NCI-H774 (cell line): ENCODE data around the gene OCEL1.

Experiments used
- DNase-seq: peaks from one replicate; lab custom pipeline; 2025; lab: John Stamatoyannopoulos, UW

The OCEL1 gene

DNA sequence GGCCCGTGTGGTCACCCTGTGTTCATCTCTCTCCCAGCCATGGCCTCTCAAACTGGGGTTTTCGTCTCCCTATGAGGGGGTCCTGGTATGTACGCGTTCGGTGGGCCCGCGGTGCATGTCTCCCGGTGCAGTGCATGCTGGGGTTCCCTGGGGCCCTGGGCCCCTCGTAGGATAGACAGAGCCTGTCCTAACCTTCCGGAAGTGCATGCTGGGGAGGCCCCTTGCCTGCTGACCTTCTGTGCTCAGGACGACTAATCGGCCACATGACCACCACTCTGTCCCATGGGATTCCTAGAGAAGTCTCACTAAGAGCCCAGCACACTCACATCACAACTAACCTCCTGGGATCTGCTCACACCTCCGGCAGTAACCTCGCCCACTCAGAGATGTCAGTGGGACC lies 15.7 kb upstream of the OCEL1 start:
- DNase-seq: no peak

GRCh38 chr19:17211547-17212446 lies 14.2 kb upstream of the OCEL1 start:
- DNase-seq: no peak

- no peak for DNase-seq
Observed at GRCh38 chr19:17213334-17213733, 12.7 kb upstream of the OCEL1 start.

GRCh38 chr19:17214508-17215126 lies 11.4 kb upstream of the OCEL1 start:
- no peak for DNase-seq

- DNase-seq: peak; percentile 91
Observed at GRCh38 chr19:17215127-17215971, 10.7 kb upstream of the OCEL1 start, which contains the start of gene USE1. Gene USE1, plus strand, starts transcription at chr19:17215357. Its CDS starts 49 bp downstream, at chr19:17215406.

DNA sequence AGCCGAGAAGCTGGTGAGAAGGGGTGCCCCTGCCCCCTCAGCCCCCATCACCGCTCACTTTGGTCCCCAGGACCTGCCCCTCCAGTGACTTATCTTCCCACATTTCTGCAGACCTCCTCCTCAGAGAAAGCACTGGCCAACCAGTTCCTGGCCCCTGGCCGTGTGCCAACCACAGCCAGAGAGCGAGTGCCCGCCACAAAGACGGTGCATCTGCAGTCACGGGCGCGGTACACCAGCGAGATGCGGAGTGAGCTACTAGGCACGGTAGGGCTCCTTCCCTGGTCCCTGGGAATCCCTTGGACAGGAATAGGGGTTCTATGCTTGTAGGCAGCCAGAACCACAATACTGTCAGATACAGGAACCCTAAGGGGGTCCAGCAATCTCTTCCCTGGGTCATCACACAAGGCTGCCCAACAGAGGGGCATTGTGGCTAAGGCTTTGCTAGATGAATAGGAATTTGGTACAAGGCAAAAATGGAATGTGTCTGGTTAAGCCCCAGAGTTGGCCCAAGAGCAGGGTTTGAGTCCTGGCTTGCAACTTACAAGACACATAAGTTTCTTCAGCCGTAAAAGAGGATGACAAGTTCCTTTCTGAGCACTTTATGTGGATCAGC lies 9.9 kb upstream of the OCEL1 start:
- DNase-seq: no peak

- DNase-seq: no peak
Observed at GRCh38 chr19:17219286-17219685, 6.7 kb upstream of the OCEL1 start.

DNA sequence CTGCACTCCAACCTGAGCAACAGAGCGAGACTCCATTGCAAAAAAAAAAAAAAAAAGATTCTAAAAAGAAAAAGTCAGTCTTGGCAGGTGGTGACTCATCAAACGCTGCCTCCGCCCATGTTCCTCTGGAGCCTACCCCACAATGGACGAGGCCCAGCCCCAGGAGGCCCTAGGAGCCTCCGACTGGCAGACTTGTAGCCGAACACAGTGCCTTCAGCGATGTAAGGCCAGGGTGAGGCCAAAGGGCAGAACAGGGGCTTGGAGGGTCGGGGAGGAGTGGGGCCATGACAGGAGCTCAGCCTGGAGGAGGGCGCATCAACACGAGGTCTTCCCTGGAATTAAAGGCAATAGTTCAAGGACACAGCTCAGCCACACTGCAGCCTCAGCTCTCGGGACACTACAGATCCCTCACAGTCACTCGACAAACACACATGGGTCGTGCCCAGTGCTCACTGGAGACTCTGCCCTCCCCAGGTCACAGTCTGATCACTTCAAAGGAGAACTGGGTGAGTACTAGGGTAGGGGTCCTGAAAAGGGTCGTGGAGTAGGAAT lies 5.7 kb upstream of the OCEL1 start:
- DNase-seq: no peak

DNA sequence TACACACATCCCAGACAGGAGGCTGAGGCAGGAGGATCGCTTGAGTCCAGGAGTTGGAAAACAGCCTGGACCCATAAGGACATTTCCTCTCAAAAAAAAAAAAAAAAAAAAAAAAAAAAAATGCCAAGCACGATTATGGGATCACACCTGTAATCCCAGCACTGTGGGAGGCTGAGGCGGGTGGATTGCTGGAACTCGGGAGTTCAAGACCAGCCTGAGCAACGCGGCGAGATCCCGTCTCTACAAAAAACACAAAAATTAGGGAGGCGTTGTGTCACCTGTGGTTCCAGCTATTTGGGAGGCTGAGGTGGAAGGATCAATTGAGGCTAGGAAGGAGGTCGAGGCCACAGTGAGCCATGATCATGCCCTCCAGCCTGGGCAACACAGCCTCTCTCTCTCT lies 973 bp upstream of the OCEL1 start:
- DNase-seq: no peak

DNA sequence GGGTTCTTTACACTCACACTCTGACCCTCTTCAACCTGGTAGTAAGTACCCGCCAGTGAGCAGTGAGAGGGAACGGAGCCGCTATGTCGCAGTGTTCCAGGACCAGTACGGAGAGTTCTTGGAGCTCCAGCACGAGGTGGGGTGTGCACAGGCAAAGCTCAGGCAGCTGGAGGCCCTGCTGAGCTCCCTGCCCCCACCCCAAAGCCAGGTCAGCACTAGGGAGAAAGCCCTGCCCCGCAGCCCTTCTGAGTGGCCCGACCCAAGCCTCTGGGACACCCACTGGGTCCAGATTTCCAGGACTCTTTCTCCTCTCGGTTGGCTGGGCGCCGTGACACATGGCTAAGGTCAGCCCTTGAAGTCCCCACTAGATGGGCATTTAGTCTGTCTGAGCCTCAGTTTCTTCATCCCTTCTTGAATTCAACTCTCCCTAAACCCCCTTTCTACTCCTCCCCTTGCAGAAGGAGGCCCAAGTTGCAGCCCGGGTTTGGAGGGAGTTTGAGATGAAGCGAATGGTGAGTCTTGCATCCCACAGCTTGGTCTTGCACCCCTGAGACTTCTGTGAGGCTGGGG lies 1.9 kb downstream of the OCEL1 start:
- no peak for DNase-seq

GRCh38 chr19:17229890-17230289 lies 3.9 kb downstream of the OCEL1 start:
- DNase-seq: no peak

GRCh38 chr19:17232258-17232657 lies 6.2 kb downstream of the OCEL1 start:
- no peak for DNase-seq

GRCh38 chr19:17234911-17235299 lies 8.9 kb downstream of the OCEL1 start:
- peak; percentile 48 for DNase-seq

- DNase-seq: peak; percentile 57
Observed at GRCh38 chr19:17235300-17235970, 9.4 kb downstream of the OCEL1 start.

DNA sequence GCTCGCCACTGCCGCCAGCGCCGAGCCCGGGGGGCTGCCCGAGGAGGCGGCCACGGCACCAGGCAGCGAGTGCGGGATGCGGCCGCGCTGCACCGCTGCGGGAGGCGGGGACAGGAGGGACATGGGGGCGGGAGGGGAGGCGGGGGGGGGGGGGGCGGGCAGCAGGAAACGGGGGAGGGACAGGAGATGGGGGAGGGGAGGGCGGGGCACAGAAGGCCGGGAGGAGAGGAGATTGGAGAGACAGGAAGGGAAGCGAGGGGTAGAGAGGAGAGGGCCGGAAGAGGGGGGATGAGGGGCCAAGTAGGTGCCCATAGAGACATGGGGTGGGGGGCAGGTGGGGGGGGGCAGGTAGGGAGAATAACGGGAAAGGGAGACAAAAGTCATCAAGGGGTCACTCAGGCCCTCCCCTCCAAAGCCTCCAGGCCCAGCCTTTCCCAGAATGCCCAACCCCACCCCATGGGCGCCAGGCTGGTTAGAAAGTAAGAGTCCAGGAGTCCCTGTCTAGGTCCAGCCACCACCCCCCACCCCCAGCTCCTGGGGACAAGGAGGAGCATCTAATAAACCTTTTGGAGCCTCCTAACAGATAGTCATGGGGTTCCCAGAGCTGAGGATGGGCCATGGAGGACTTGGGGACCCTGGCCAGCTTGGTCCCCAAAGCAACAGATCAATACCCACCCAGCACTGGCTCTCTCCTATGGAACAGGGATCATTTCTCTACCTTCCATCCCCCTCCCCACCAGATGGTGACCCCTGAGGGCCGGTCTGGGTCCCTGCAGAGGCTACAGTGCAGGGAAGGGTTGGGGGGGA lies 10.1 kb downstream of the OCEL1 start:
- DNase-seq: peak; percentile 57

- DNase-seq: no peak
Observed at GRCh38 chr19:17236811-17237543, 11.0 kb downstream of the OCEL1 start.

DNA sequence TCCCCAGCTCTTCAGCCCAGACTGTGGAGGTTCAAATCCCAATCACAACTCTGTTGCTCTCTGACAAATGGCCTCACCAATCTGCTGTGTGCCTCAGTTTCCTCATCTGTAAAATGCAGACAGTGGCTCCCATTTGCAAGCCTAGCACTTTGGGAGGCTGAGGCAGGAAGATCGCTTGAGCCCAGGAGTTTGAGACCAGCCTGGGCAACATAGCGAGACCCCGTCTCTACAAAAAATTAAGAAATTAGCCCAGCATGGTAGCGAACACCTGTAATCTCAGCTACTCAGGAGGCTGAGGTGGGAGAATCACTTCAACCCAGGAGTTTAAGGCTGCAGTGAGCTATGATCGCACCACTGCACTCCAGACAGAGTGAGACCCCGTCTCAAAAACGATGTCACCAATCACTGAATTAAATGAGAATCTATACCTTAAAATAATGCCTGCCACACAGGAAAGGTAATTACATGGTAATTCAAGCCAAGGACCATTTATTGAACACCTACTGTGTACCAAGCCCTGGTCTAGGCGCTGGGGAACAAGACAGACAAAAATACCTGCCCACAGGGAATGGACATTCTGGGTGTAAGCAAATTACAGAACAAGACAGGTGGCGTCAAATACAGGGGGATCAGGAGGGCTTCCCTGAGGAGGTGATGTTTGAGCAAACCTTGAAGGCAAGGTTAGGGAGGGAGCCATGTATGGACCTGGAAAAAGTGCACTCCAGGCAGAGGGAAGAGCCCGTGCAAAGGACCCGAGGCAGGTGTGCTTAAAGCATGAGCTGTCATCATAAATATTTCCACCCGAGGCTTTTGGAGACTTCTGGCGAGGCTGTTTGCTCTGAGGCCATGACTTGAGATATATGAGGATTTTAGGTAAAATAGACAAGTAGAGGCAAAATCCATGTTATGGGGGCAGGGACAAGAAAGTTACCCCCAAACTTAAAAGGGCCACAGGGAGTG lies 12.0 kb downstream of the OCEL1 start:
- DNase-seq: no peak
